Liver (tissue), 9 donors: ENCODE measurements around the gene PHC2. TPM values are rescaled to one million over a fixed set of nuclear protein-coding genes. Genes with fewer than 3 reads are reported as not detected.

Experiments
- DNase-seq: peaks from one replicate; pipeline ENCODE4 v3.0.0-alpha.2; 2017; ENCODE audit warnings: low spot score
- H3K27ac ChIP-seq, 2 donors: one replicate each; pipeline ENCODE4 v1.7.0; 2013; ENCODE audit warnings: inconsistent platforms in 2 of 2, low read length in 2 of 2, control low read depth in 1 of 2, low read depth in 1 of 2, mild to moderate bottlenecking in 1 of 2
- H3K27me3 ChIP-seq, 4 donors: one replicate each; pipeline versions ENCODE4 v1.6.1 to v1.7.0; 2013; ENCODE audit warnings: low read length in 3 of 4, inconsistent platforms in 1 of 4, mild to moderate bottlenecking in 1 of 4, moderate library complexity in 1 of 4; ENCODE audit not compliant: control insufficient read depth in 4 of 4, insufficient read depth in 4 of 4
- H3K36me3 ChIP-seq, 4 donors: one replicate each; pipeline versions ENCODE4 v1.6.1 to v1.7.0; 2013; ENCODE audit warnings: low read length in 3 of 4, mild to moderate bottlenecking in 3 of 4, low read depth in 1 of 4, moderate library complexity in 1 of 4; ENCODE audit not compliant: control insufficient read depth in 4 of 4, insufficient read depth in 3 of 4
- H3K4me1 ChIP-seq, 4 donors: one replicate each; pipeline versions ENCODE4 v1.6.1 to v1.7.0; 2013; ENCODE audit warnings: low read length in 3 of 4, mild to moderate bottlenecking in 3 of 4, moderate library complexity in 1 of 4; ENCODE audit not compliant: control insufficient read depth in 4 of 4, insufficient read depth in 4 of 4
- H3K4me3 ChIP-seq, 3 donors: one replicate each; pipeline versions ENCODE4 v1.6.1 to v1.7.0; 2013; ENCODE audit warnings: low read length in 3 of 3, control low read depth in 1 of 3, low read depth in 1 of 3, mild to moderate bottlenecking in 1 of 3
- H3K9ac ChIP-seq, 2 donors: one replicate each; pipeline ENCODE4 v1.7.0; 2013; ENCODE audit warnings: low read length in 2 of 2, mild to moderate bottlenecking in 2 of 2, moderate library complexity in 2 of 2, control low read depth in 1 of 2, low read depth in 1 of 2
- H3K9me3 ChIP-seq, 4 donors: one replicate each; pipeline versions ENCODE4 v1.6.1 to v1.7.0; 2013; ENCODE audit warnings: low read length in 3 of 4; ENCODE audit not compliant: control insufficient read depth in 4 of 4
- ATF3 ChIP-seq: IDR thresholded peaks from 2 replicates; pipeline ENCODE4 v1.6.1; 2016; ENCODE audit warnings: antibody characterized with exemption
- CTCF ChIP-seq: fragments of 150-350 bp; IDR thresholded peaks from 2 replicates; pipeline ENCODE4 v1.5.1; 2017; ENCODE audit warnings: improper control_type of control experiment, low read depth, low read length; ENCODE audit not compliant: missing input control
- EGR1 ChIP-seq, 2 donors: IDR thresholded peaks; 2 replicates each; pipeline ENCODE4 v1.6.1; 2016 to 2018; ENCODE audit warnings: antibody characterized with exemption in 2 of 2, low read depth in 2 of 2
- FOXA1 ChIP-seq: IDR thresholded peaks from 2 replicates; pipeline ENCODE4 v1.6.1; 2016; ENCODE audit warnings: antibody characterized with exemption
- FOXA2 ChIP-seq: IDR thresholded peaks from 2 replicates; pipeline ENCODE4 v1.6.1; 2016; ENCODE audit warnings: antibody characterized with exemption
- GABPA ChIP-seq, 2 donors: IDR thresholded peaks in 1 of 2; conservative IDR thresholded peaks in 1 of 2; 2 replicates each; pipeline ENCODE4 v1.6.1; 2016; ENCODE audit warnings: antibody characterized with exemption in 2 of 2, mild to moderate bottlenecking in 1 of 2, moderate library complexity in 1 of 2
- HNF4A ChIP-seq, 2 donors: conservative IDR thresholded peaks; 2 replicates each; pipeline ENCODE4 v1.6.1; 2016; ENCODE audit warnings: antibody characterized with exemption in 2 of 2, mild to moderate bottlenecking in 2 of 2
- HNF4G ChIP-seq: IDR thresholded peaks from 2 replicates; pipeline ENCODE4 v1.6.1; 2016; ENCODE audit warnings: antibody characterized with exemption
- JUND ChIP-seq, 2 donors: IDR thresholded peaks; 2 replicates each; pipeline ENCODE4 v1.6.1; 2016; ENCODE audit warnings: antibody characterized with exemption in 2 of 2
- NR2F2 ChIP-seq: IDR thresholded peaks from 2 replicates; pipeline ENCODE4 v1.6.1; 2016; ENCODE audit warnings: antibody characterized with exemption
- RAD21 ChIP-seq, 2 donors: IDR thresholded peaks; 2 replicates each; pipeline ENCODE4 v1.6.1; 2016; ENCODE audit warnings: antibody characterized with exemption in 2 of 2, mild to moderate bottlenecking in 2 of 2
- REST ChIP-seq: IDR thresholded peaks from 2 replicates; pipeline ENCODE4 v1.6.1; 2016; ENCODE audit warnings: antibody characterized with exemption, mild to moderate bottlenecking
- RXRA ChIP-seq, 2 donors: IDR thresholded peaks; 2 replicates each; pipeline ENCODE4 v1.6.1; 2017 to 2018; ENCODE audit warnings: antibody characterized with exemption in 2 of 2, mild to moderate bottlenecking in 1 of 2
- SP1 ChIP-seq: IDR thresholded peaks from 2 replicates; pipeline ENCODE4 v1.6.1; 2018; ENCODE audit warnings: antibody characterized with exemption, mild to moderate bottlenecking
- TAF1 ChIP-seq: conservative IDR thresholded peaks from 2 replicates; pipeline ENCODE4 v1.6.1; 2016; ENCODE audit warnings: antibody characterized with exemption, mild to moderate bottlenecking
- YY1 ChIP-seq: IDR thresholded peaks from 2 replicates; pipeline ENCODE4 v1.6.1; 2016; ENCODE audit warnings: antibody characterized with exemption, mild to moderate bottlenecking
- WGBS: extraction: QIAGEN DNeasy Blood & Tissue Kit; methylation state at CpG from one replicate; pipeline ENCODE4 v1.1.7; 2013; 5-methylcytosine and 5-hydroxymethylcytosine counted together
- polyA plus RNA-seq, 2 donors: library from polyadenylated mRNA; stranded (reverse) in 1 of 2; unstranded in 1 of 2; fragments of 200-250 nt in 1 of 2; fragments of >200 nt in 1 of 2; fragmentation: Nextera tagmentation in 1 of 2; extraction: Ambion mirVana in 1 of 2; gene quantifications; one replicate each; pipeline versions ENCODE4 v1.2.1 to v1.2.3, GENCODE V29; 2013 to 2015
- total RNA-seq, 2 donors: library from RNA; depleted of rRNA; stranded (reverse); fragments of >200 nt; gene quantifications; one replicate each; pipeline ENCODE4 v1.2.3, GENCODE V29; 2014
- TF ChIP-seq, protein P1 (sequence below): IDR thresholded peaks from 2 replicates; pipeline ENCODE4 v1.6.1; 2016; ENCODE audit warnings: antibody characterized with exemption
- TF ChIP-seq, protein P2 (sequence below): IDR thresholded peaks from 2 replicates; pipeline ENCODE4 v1.6.1; 2016; ENCODE audit warnings: antibody characterized with exemption
- donor health status: healthy.
- donor health status: healthy.
- donor health status: healthy.
- donor health status: healthy.
- donor health status: healthy.

The PHC2 gene
- total and polyA plus RNA-seq, 4 donors = 19.1 to 67.8 (median 44.7) TPM

DNA sequence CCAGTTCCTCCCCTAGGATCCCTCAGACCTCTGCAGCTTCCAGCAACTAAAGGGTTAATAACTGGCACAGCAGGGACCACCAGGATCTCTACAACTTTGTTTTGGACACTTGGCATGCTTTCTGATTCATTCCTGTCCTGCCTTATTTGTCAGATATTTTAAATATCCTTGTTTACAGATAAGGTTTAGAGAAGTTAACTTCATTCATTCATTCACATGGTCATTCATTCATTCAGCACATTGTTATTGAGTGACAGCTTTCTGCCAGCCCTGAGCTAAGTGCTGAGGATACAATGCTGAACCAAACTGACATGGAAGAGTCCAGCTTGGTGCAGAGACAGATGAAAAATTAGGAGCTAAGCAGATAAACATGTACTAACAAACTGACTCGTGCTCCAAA lies 8.8 kb upstream of the PHC2 start:
- Histone ChIP-seq H3K4me1 (no peaks in the 10 kb centered on the region), H3K4me3 (no peak overlapping the region), H3K36me3 (no peaks in the 10 kb centered on the region), H3K27me3 (no peaks in the 10 kb centered on the region), H3K27ac (no peak overlapping the region), H3K9me3 (no peaks in the 10 kb centered on the region), H3K9ac (no peak overlapping the region)
- no peak for DNase-seq
- TF ChIP-seq HNF4A (conservative IDR thresholded peaks at IDR 0.05) (no peak), FOXA1 (no peak), HNF4G (no peak), YY1 (no peak), CTCF (no peak), EGR1 (IDR thresholded peaks at IDR 0.05; ENCODE audit: low read depth in 2 of 2) (no peak), RAD21 (IDR thresholded peaks at IDR 0.05) (no peak), TAF1 (no peak), JUND (IDR thresholded peaks at IDR 0.05) (no peak), NR2F2 (no peak), SP1 (no peak), RXRA (IDR thresholded peaks at IDR 0.05) (no peak), GABPA (IDR thresholded peaks at IDR 0.05 in 1 of 2, conservative IDR thresholded peaks at IDR 0.05 in 1 of 2) (no peak), FOXA2 (no peak), REST (no peak), ATF3 (no peak)
- TF ChIP-seq, protein P1, sequence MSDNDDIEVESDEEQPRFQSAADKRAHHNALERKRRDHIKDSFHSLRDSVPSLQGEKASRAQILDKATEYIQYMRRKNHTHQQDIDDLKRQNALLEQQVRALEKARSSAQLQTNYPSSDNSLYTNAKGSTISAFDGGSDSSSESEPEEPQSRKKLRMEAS = no peak
- TF ChIP-seq, protein P2, sequence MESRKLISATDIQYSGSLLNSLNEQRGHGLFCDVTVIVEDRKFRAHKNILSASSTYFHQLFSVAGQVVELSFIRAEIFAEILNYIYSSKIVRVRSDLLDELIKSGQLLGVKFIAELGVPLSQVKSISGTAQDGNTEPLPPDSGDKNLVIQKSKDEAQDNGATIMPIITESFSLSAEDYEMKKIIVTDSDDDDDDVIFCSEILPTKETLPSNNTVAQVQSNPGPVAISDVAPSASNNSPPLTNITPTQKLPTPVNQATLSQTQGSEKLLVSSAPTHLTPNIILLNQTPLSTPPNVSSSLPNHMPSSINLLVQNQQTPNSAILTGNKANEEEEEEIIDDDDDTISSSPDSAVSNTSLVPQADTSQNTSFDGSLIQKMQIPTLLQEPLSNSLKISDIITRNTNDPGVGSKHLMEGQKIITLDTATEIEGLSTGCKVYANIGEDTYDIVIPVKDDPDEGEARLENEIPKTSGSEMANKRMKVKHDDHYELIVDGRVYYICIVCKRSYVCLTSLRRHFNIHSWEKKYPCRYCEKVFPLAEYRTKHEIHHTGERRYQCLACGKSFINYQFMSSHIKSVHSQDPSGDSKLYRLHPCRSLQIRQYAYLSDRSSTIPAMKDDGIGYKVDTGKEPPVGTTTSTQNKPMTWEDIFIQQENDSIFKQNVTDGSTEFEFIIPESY = no peak
- 61% methylated on average over 1 of the region's 1 CpG for WGBS
